Cerebellar nuclear complex (tissue), 1 donor: ENCODE results near the gene CUL4B.
A peak's percentile ranks its signal among the peaks of the same experiment; 100 is the strongest.
"Not testable (repeated sequence)": the region's sequence is repeated elsewhere in the genome, so short reads cannot be mapped to it uniquely, and the experiment has no call there.

ENCODE experiments used
- DNase-seq, 2 experiments: peaks; one replicate each; lab custom pipeline; 2025; lab: John Stamatoyannopoulos, UW

Gene CUL4B

DNA sequence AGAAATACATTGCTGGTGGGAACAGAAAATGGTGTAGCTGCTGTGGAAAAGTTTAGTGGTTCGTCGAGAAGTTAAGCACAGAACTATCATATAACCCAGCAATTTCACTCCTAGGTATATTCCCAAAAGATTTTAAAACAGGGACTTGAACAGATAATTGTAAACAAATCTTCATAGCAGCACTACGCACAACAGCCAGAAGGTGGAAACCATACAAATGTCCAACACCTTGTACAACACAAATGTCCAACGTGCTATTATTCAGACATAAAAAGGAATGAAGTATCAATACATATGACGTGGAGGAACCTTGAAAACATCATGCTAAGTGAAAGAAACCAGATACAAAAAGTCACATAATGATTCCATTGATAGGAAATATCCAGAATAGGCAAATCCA is 37.9 kb downstream of the CUL4B start:
- no peak for DNase-seq

DNA sequence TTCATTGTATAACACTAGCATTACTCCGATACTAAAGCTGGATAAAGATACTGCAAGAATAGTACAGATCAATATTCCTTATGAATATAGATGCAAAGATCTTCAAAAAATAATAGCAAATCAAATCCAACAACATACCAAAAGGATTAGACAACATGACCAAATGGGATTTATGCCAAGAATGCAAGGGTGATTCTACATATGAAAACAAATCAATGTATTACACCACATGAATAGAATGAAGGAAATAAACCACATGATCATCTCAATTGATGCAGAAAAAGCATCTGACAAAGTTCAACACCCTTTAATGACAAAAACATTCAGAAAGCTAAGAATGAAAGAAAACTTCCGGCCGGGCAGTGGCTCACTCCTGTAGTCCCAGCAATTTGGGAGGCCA is 42.8 kb downstream of the CUL4B start:
- no peak for DNase-seq

GRCh38 chrX:120514236-120514635 is 46.5 kb downstream of the CUL4B start:
- no peak for DNase-seq

DNA sequence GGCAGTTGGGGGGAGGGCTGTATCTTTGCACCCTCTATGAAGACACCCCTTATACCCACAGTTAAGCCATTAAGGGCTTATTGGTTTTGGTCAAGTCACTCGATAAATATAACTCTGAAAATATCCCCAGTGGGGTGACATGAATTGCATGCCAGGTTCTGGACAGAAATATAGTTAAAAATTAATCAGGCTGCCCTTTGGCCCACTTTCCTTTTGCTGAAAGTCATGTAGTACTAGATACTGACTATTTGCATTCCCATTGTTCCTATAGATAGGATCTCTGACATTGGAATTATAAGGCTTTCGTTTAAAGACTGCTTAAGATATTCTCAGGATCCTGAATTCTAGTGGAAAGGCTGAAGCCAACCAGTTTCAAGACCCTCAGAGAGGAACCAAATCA is 48.1 kb downstream of the CUL4B start:
- DNase-seq: no peak

GRCh38 chrX:120512222-120512621 is 48.5 kb downstream of the CUL4B start:
- DNase-seq: no peak

- DNase-seq: no peak
Measured at GRCh38 chrX:120504569-120504968, 56.2 kb downstream of the CUL4B start.

GRCh38 chrX:120499301-120500072 is 61.3 kb downstream of the CUL4B start:
- no peak for DNase-seq

DNA sequence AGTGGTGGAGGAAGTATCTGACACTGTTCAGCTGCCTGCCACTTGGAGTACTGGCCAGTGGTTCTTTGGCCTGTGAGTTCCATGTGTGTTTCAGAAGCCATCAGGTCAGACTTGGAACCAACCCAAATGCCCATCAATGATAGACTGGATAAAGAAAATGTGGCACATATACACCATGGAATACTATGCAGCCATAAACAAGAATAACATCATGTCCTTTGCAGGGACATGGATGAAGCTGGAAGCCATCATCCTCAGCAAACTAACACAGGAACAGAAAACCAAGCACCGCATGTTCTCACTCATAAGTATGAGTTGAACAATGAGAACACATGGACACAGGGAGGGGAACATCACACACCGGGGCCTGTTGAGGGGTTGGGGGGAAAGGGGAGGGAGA is 70.6 kb downstream of the CUL4B start:
- not testable (repeated sequence) for DNase-seq

DNA sequence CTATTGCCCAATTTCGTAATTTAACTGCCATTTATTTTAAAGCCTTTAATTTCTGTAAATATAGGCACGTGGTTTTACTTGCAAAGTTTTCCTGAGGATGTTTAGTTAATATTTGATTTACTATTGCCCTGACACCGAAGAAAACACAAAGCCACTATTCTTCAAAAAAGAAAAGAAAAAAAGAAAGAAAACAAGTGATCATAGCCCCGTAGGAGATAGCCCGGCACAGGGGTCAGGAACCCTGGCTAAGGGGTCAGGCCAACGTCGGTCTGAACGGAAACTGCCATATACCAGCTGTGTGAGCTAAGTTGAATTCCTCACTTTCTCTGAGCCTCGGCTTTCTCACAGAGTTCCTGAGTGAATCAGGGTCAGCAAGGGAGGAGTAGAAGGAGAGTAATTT is 74.0 kb downstream of the CUL4B start:
- DNase-seq: no peak

DNA sequence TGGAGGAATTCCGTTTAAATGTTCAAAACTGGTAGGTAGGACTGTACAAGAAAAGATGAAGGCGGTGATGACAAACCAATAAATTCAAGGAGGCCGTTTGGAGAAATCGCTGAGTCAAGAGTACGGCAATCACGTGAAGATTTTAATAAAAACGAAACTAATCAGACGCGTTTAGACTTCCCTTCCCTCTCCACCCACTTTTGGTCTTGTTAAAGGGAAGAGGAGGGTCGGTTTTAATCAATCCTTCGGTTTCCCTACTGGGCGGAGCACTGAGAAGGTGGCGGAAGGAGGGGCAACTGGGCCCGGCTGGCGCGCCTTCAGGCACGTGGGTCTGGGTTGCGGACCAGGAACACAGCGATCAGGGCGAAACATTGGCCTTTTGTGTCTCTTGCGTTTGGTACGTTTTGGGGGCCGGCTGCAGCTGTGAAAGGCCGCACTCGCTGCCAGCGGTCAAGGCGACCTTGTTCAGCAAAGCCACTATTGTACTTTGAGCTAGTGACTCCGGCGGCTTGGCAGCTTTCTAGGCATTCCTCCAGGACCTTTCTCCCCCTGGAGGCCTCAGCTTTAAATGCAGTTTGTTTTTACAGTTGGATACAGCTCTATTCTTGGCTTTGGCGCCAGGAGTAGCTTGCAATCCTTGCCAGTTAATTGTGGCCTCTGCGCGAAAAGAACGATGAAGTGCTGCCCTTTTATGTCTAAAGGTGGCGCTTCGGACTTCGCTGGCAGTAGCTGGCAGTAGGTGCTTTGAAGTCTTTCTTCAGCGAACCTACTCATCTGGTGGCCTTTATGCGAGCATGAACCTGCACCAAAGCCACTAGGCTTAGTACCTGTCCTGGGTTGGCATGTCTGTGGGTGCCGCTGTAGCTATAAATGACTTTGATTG is 74.9 kb downstream of the CUL4B start:
- peak in 1 of 2 experiments; percentile 29 for DNase-seq

DNA sequence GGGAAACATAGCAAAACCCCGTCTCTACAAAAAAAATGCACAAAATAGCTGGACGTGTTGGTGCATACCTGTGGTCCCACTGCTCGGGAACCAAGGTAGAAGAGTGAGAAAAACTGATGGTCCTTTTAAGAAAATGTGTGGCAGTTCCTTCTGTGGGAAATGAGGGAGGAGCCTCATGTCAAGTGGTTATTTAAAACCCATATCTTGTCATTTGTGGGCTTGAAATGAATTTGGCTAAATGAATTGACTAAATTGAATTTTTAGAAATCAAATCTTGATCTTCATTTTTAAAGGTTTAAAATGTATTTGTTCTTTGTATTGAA is 75.5 kb downstream of the CUL4B start:
- DNase-seq: no peak

DNA sequence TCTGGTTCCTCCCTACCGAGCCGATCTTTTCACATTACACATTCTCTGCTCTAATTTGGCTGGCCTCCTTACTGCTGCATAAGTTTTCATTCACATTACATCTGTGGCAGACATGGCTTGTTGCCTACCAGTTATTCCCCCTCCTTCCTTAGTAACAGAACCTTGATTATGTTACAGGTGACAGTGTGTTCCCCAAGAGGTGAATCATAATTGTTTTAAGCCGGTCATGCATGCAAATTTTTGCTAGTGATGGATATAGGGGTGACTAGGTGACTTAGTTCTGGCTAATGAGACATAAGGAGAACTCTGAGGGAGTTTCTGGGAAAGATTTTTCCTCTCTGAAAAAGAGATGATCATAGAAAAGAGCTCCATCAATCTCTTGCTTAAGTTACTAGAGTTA is 83.3 kb downstream of the CUL4B start:
- DNase-seq: no peak

DNA sequence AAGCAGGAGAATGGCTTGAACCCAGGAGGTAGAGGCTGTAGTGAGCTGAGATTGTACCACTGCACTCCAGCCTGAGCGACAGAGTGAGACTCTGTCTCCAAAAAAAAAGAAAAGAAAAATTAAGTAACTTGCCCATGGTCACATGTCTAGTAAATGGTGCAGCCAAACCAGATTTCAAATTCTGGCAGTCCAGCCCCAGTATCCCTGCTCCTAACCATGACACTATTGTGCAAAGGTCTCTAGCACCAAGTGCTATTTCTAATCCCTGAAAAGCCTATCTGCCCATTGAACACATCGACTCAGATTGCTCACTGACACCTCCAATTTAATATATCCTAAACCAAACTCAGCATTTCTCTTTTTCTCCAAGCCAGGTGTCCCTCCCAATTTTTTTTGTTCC is 84.0 kb downstream of the CUL4B start:
- DNase-seq: no peak

DNA sequence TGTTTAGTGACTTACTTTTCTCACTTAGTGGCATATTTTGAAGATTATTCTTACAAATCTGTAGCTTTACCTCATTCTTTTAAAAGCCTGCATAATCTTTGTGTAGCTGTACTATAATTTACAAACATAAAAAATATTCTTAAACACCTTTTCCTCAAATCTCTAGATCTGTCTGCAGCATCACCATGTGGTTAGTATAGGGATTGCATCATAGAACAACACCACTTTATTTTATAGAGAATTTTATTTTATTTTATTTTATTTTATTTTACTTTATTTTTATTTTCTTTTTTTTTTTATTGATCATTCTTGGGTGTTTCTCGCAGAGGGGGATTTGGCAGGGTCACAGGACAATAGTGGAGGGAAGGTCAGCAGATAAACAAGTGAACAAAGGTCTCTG is 85.3 kb downstream of the CUL4B start:
- not testable (repeated sequence) for DNase-seq
